A673 (cell line): ENCODE data around the gene C2orf68. TPM values are rescaled to one million over a fixed set of nuclear protein-coding genes. Genes with fewer than 3 reads are reported as not detected.
A peak's percentile ranks its signal among the peaks of the same experiment; 100 is the strongest.

Experiments used
- BruUV-seq: library from RNA; stranded (reverse); fragments of 400-500 nt; replicated peaks from 2 replicates; lab custom pipeline; 2021; lab: Mats Ljungman, UMichigan
- CTCF ChIA-PET: fragments of 300-600 bp; sonication (Branson Sonifier 250); formaldehyde crosslinking; loops from one replicate; lab custom pipeline; 2022; ENCODE audit warnings: antibody characterized with exemption; lab: Charles Lee
- POLR2A ChIA-PET: fragments of 300-600 bp; sonication (Branson Sonifier 250); formaldehyde crosslinking; loops from one replicate; lab custom pipeline; 2022; ENCODE audit warnings: antibody characterized with exemption; ENCODE audit not compliant: low non-redundant PET; lab: Charles Lee
- DNase-seq: peaks from one replicate; pipeline ENCODE4 v3.0.0-alpha.2; 2015; ENCODE audit warnings: low spot score
- H3K27ac ChIP-seq: fragments of 200-600 bp; sonication (generic); 2 replicates; pipeline ENCODE4 v1.5.1; 2016; ENCODE audit warnings: mixed run types, low read depth, mild to moderate bottlenecking, mixed read lengths, antibody characterized with exemption, low read length; ENCODE audit not compliant: poor library complexity, severe bottlenecking
- H3K27me3 ChIP-seq: fragments of 200-600 bp; sonication (generic); replicated peaks from 2 replicates; pipeline ENCODE4 v1.6.1; 2017; ENCODE audit warnings: mixed run types, low read depth, mild to moderate bottlenecking, mixed read lengths, antibody characterized with exemption, low read length; ENCODE audit not compliant: insufficient read depth, poor library complexity
- H3K36me3 ChIP-seq: fragments of 200-600 bp; sonication (generic); 2 replicates; pipeline ENCODE4 v1.6.1; 2016; ENCODE audit warnings: mixed run types, mild to moderate bottlenecking, mixed read lengths, antibody characterized with exemption, low read length; ENCODE audit not compliant: insufficient read depth, poor library complexity, severe bottlenecking
- H3K4me1 ChIP-seq: fragments of 200-600 bp; sonication (generic); 2 replicates; pipeline ENCODE4 v1.6.1; 2017; ENCODE audit warnings: mixed run types, mild to moderate bottlenecking, mixed read lengths, antibody characterized with exemption, low read length; ENCODE audit not compliant: insufficient read depth, poor library complexity, severe bottlenecking
- H3K4me3 ChIP-seq: fragments of 200-600 bp; sonication (generic); 2 replicates; pipeline ENCODE4 v1.5.1; 2016; ENCODE audit warnings: low read depth, mixed run types, mild to moderate bottlenecking, mixed read lengths, low read length; ENCODE audit not compliant: poor library complexity, severe bottlenecking
- H3K9me3 ChIP-seq: fragments of 200-600 bp; sonication (generic); 2 replicates; pipeline ENCODE4 v1.6.1; 2016; ENCODE audit warnings: mixed run types, low read depth, mild to moderate bottlenecking, mixed read lengths, antibody characterized with exemption, low read length; ENCODE audit not compliant: poor library complexity, severe bottlenecking
- EZH2 ChIP-seq: fragments of 200-600 bp; sonication (generic); IDR thresholded peaks from 2 replicates; pipeline ENCODE4 v1.6.1; 2017; ENCODE audit warnings: borderline replicate concordance, low read depth, mild to moderate bottlenecking, mixed read lengths, antibody characterized with exemption, low read length; ENCODE audit not compliant: poor library complexity, severe bottlenecking
- intact Hi-C: fragments of 100-400 bp; cut with micrococcal nuclease; formaldehyde crosslinking; loops from one replicate; pipeline ENCODE4 v1.10.0; 2022; ENCODE audit not compliant: unreplicated experiment
- total RNA-seq: library from RNA; stranded (reverse); gene quantifications from 2 replicates; pipeline ENCODE4 v1.2.3, GENCODE V29; 2021
- TF ChIP-seq, protein P1 (sequence below): fragments of 300-800, 200-600 bp; sonication (generic); conservative IDR thresholded peaks from 2 replicates; pipeline ENCODE4 v1.5.1; 2017; ENCODE audit warnings: low read depth, mild to moderate bottlenecking, antibody characterized with exemption, low read length, moderate library complexity, mixed read lengths

C2orf68 gene
- total RNA-seq, 1 experiment from 2014 or later, result 46.4 TPM

DNA sequence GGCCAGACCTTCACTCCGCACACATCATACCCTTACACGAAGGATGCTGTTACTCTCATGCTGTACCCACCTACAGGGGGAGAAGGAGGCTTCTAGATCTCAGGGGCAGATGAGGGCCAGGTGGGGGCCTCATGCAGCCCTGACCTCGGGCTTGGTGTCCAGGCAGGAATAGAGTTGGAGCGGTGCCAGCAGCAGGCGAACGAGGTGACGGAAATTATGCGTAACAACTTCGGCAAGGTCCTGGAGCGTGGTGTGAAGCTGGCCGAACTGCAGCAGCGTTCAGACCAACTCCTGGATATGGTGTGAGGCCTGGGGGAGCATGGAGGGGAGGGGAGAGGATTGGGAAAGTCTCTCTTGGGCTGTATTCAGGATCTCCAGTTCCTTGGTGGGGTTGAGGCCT is 20.3 kb downstream of the C2orf68 start:
- Histone ChIP-seq H3K4me3 (no peak overlapping the region), H3K9me3 (no peaks in the 10 kb centered on the region), H3K27ac (no peak overlapping the region), H3K27me3 (no peaks in the 10 kb centered on the region), H3K4me1 (peaks cover 16% of the 10 kb centered on the region), H3K36me3 (no peaks in the 10 kb centered on the region)
- TF ChIP-seq, protein P1, sequence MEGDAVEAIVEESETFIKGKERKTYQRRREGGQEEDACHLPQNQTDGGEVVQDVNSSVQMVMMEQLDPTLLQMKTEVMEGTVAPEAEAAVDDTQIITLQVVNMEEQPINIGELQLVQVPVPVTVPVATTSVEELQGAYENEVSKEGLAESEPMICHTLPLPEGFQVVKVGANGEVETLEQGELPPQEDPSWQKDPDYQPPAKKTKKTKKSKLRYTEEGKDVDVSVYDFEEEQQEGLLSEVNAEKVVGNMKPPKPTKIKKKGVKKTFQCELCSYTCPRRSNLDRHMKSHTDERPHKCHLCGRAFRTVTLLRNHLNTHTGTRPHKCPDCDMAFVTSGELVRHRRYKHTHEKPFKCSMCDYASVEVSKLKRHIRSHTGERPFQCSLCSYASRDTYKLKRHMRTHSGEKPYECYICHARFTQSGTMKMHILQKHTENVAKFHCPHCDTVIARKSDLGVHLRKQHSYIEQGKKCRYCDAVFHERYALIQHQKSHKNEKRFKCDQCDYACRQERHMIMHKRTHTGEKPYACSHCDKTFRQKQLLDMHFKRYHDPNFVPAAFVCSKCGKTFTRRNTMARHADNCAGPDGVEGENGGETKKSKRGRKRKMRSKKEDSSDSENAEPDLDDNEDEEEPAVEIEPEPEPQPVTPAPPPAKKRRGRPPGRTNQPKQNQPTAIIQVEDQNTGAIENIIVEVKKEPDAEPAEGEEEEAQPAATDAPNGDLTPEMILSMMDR, result no peak
- TF ChIP-seq EZH2, result no peak
- no peak for DNase-seq
- CTCF ChIA-PET, result no interaction called here
- no TSS peak for BruUV-seq
- intact Hi-C loops, result no loop called here
- POLR2A ChIA-PET, result no interaction called here

DNA sequence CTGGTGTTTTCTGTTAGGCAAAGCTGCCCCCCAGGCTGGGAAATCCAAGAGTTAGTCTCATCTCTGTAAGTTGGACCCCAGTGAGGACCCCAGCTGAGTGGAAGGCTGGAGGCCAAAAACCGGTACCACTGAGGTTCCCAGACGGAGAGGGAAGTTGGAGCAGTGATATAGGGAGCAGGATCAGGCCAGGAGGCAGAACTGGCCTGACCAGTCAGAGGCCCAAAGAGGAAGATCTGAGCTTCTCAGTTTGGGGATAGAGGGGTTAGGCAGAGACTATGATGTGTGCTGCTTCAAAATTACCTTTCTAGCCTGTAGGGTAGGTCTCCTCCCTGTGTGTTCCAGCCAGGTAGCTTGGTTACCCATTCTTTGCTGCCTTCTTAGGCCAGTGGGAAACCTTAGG is 20.9 kb downstream of the C2orf68 start:
- intact Hi-C loops, result no loop called here
- CTCF ChIA-PET, result no interaction called here

DNA sequence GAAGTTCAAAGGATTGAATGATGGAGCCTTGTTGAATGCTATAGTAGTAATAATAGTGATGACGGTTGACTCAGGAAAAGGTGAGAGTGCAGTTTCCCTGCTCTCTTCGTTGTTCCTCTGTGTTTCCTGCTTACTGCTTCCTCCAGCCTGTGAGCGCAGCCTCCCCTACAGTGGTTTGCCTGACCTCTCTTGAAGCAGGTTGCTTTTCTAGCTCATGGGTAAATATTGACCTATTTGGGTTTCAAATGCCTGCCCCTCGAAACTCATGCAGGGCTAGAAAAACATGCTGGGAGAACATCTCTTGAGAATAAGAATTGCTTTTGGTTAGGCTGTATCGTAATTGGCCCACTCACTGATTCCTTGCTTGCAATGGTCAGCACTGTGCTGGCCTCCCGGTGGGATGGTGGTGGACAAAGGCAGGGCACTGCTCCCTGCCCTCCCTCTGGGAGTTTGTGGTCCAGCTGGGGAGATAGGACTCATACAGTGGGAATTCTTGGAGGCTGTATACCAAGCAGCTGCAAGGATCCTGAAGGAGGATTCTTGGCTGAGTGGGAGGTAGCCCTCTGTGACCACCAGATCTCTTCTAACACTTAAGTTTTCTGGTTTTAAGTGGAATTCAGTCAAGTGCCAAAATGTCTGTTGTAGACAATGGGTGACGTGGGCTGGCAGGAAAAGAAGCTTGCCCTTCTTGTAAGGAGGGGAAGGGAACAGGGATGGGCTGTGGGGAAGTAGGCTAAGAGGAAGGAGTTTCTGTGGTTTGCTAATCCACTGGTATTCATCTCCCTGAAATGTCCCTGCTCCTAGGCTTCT is 21.7 kb downstream of the C2orf68 start:
- ChIA-PET CTCF (no interaction called here), POLR2A (no interaction called here)
- H3K36me3 ChIP-seq, result no peaks in the 10 kb centered on the region
- no peaks in the 10 kb centered on the region for H3K27me3 ChIP-seq
- no peaks in the 10 kb centered on the region for H3K9me3 ChIP-seq
- peaks cover 17% of the 10 kb centered on the region for H3K4me1 ChIP-seq
- no peak overlapping the region for H3K4me3 ChIP-seq
- no TSS peak for BruUV-seq
- intact Hi-C loops, result no loop called here
- peak; percentile 58 for DNase-seq
- peak overlapping the region; percentile 56 for H3K27ac ChIP-seq
- TF ChIP-seq EZH2, result no peak
- TF ChIP-seq, protein P1, result no peak

More for the DNA sequence above, 20.9 kb downstream of the C2orf68 start:
- Histone ChIP-seq H3K4me3 (no peak overlapping the region), H3K36me3 (no peaks in the 10 kb centered on the region), H3K27ac (peak overlapping the region; percentile 56), H3K27me3 (no peaks in the 10 kb centered on the region), H3K4me1 (peaks cover 16% of the 10 kb centered on the region), H3K9me3 (no peaks in the 10 kb centered on the region)
- POLR2A ChIA-PET, result no interaction called here
- no TSS peak for BruUV-seq
- DNase-seq, result no peak
- TF ChIP-seq, protein P1, result no peak
- no peak for TF ChIP-seq EZH2
